Fibroblast of skin of left quadriceps (primary cell): Measurements from ENCODE around the gene GFPT2.

Source experiments
- DNase-seq, 2 experiments: peaks; one replicate each; pipeline ENCODE4 v3.0.0-alpha.2; 2013; ENCODE audit warnings: low read depth in 2 of 2

The GFPT2 gene

GRCh38 chr5:180353048-180353979 is at the start of gene GFPT2:
Gene GFPT2, minus strand, starts transcription at chr5:180353336. Its CDS starts 119 bp downstream, at chr5:180353217.
- DNase-seq, result peak; percentile 66 to 68

- DNase-seq, result no peak
Measured at GRCh38 chr5:180402716-180403115, 49.6 kb upstream of the GFPT2 start.

GRCh38 chr5:180401229-180401907 is 48.2 kb upstream of the GFPT2 start:
- no peak for DNase-seq

GRCh38 chr5:180400416-180400815 is 47.3 kb upstream of the GFPT2 start:
- no peak for DNase-seq

GRCh38 chr5:180399401-180400215 is 46.5 kb upstream of the GFPT2 start:
- DNase-seq, result no peak

- DNase-seq, result no peak
Measured at GRCh38 chr5:180396926-180397325, 43.8 kb upstream of the GFPT2 start.

- DNase-seq, result no peak
Measured at GRCh38 chr5:180395540-180396274, 42.6 kb upstream of the GFPT2 start.

- no peak for DNase-seq
Measured at GRCh38 chr5:180394031-180394636, 41.0 kb upstream of the GFPT2 start.

- DNase-seq, result no peak
Measured at GRCh38 chr5:180391276-180391675, 38.1 kb upstream of the GFPT2 start.

GRCh38 chr5:180390441-180391190 is 37.5 kb upstream of the GFPT2 start:
- DNase-seq, result no peak

- DNase-seq, result no peak
Measured at GRCh38 chr5:180389252-180390101, 36.3 kb upstream of the GFPT2 start.

GRCh38 chr5:180387798-180388197 is 34.7 kb upstream of the GFPT2 start:
- no peak for DNase-seq

- no peak for DNase-seq
Measured at GRCh38 chr5:180382926-180383325, 29.8 kb upstream of the GFPT2 start.

- no peak for DNase-seq
Measured at GRCh38 chr5:180381851-180382480, 28.8 kb upstream of the GFPT2 start.

GRCh38 chr5:180381428-180381827 is 28.3 kb upstream of the GFPT2 start:
- DNase-seq, result no peak

GRCh38 chr5:180380856-180381255 is 27.7 kb upstream of the GFPT2 start:
- no peak for DNase-seq

GRCh38 chr5:180380441-180380840 is 27.3 kb upstream of the GFPT2 start:
- DNase-seq, result no peak

GRCh38 chr5:180379355-180380070 is 26.4 kb upstream of the GFPT2 start:
- no peak for DNase-seq
